K562 (cell line): ENCODE measurements around the gene CYP2A6. TPM values are rescaled to one million over a fixed set of nuclear protein-coding genes. Genes with fewer than 3 reads are reported as not detected.
"Not testable (repeated sequence)": the region's sequence is repeated elsewhere in the genome, so short reads cannot be mapped to it uniquely, and the experiment has no call there.

ENCODE experiments used
- ATAC-seq: fragments of 200-7000 bp; cut with Tn5 transposase; 3 replicates; pipeline ENCODE4 v1.9.1; 2020; ENCODE audit warnings: moderate library complexity
- BruUV-seq: library from RNA; stranded (reverse); fragments of 400-500 nt; replicated peaks from 2 replicates; lab custom pipeline; 2021; lab: Mats Ljungman, UMichigan
- CTCF ChIA-PET: fragments of 300-600 bp; formaldehyde crosslinking; extraction: SDS; loops from one replicate; lab custom pipeline; 2021; ENCODE audit warnings: low intra/inter-chr PET ratio; lab: Yijun Ruan, JAX
- POLR2A ChIA-PET: fragments of 300-600, 350-650 bp; sonication (Branson Sonifier 250); formaldehyde crosslinking; extraction: SDS; loops from one replicate; lab custom pipeline; 2021; ENCODE audit warnings: antibody characterized with exemption, inconsistent platforms; lab: Yijun Ruan, JAX
- DNase-seq, 4 experiments: peaks; one replicate each; pipeline versions ENCODE4 v3.0.0 to v3.0.0-alpha.2; 2011 to 2018; ENCODE audit warnings: low spot score in 3 of 4, mixed read lengths in 3 of 4; ENCODE audit errors: extremely low read depth in 1 of 4
- FAIRE-seq: peaks from 2 replicates; lab custom pipeline; 2011; peaks lifted over from hg19 to GRCh38; lab: Jason Lieb, UNC
- H2AFZ ChIP-seq: 2 replicates; pipeline ENCODE4 v1.6.0; 2011; ENCODE audit warnings: low read depth, low read length, control low read depth, inconsistent platforms
- H3K27ac ChIP-seq: fragments of 200-600 bp; 3 replicates; pipeline ENCODE4 v1.8.0; 2011; ENCODE audit warnings: low read depth, mild to moderate bottlenecking, control low read depth, inconsistent platforms, low read length, moderate library complexity, mixed read lengths; ENCODE audit errors: extremely low read depth
- H3K27me3 ChIP-seq, 2 experiments: fragments of 300-600 bp in 1 of 2; 2 replicates in 1 of 2; 3 replicates in 1 of 2; pipeline versions ENCODE4 v1.6.0 to v1.8.0; 2011; ENCODE audit warnings: inconsistent platforms in 2 of 2, low read length in 2 of 2, mild to moderate bottlenecking in 1 of 2, mixed read lengths in 1 of 2, moderate library complexity in 1 of 2; ENCODE audit not compliant: control insufficient read depth in 2 of 2, insufficient read depth in 2 of 2
- H3K36me3 ChIP-seq: fragments of 300-600 bp; 3 replicates; pipeline ENCODE4 v1.8.0; 2011; ENCODE audit warnings: mild to moderate bottlenecking, low read length, inconsistent platforms; ENCODE audit not compliant: control insufficient read depth, insufficient read depth
- H3K4me1 ChIP-seq, 2 experiments: fragments of 200-600 bp in 1 of 2; replicated peaks in 1 of 2; 2 replicates in 1 of 2; 3 replicates in 1 of 2; pipeline versions ENCODE4 v1.5.1 to v1.8.0; 2011; ENCODE audit warnings: inconsistent platforms in 2 of 2, low read length in 2 of 2, mild to moderate bottlenecking in 1 of 2, mixed read lengths in 1 of 2, moderate library complexity in 1 of 2; ENCODE audit not compliant: control insufficient read depth in 2 of 2, insufficient read depth in 2 of 2
- H3K4me2 ChIP-seq: 2 replicates; pipeline ENCODE4 v1.6.1; 2011; ENCODE audit warnings: low read length, control low read depth, inconsistent platforms, mixed read lengths; ENCODE audit not compliant: insufficient read depth
- H3K4me3 ChIP-seq: fragments of 200-600 bp; sonication (generic), shearing (Covaris generic); 2 replicates; pipeline ENCODE4 v1.5.1; 2016; ENCODE audit warnings: control low read depth, inconsistent platforms
- H3K79me2 ChIP-seq: fragments of 200-600 bp; 3 replicates; pipeline ENCODE4 v1.8.0; 2011; ENCODE audit warnings: low read length, inconsistent platforms; ENCODE audit not compliant: control insufficient read depth, insufficient read depth
- H3K9ac ChIP-seq, 2 experiments: 2 replicates each; pipeline versions ENCODE4 v1.6.0 to v1.6.1; 2011; ENCODE audit warnings: low read depth in 2 of 2, low read length in 2 of 2, control low read depth in 1 of 2, inconsistent platforms in 1 of 2, mild to moderate bottlenecking in 1 of 2, mixed read lengths in 1 of 2; ENCODE audit not compliant: insufficient read depth in 1 of 2
- H3K9me1 ChIP-seq: one replicate; pipeline ENCODE4 v1.6.0; 2011; ENCODE audit warnings: inconsistent platforms, mild to moderate bottlenecking, low read length, moderate library complexity; ENCODE audit not compliant: control insufficient read depth, insufficient read depth
- H3K9me3 ChIP-seq: replicated peaks from 2 replicates; pipeline ENCODE4 v1.5.1; 2011; ENCODE audit warnings: low read depth, low read length, inconsistent platforms; ENCODE audit not compliant: control insufficient read depth, insufficient read depth
- H4K20me1 ChIP-seq: replicated peaks from 2 replicates; pipeline ENCODE4 v1.6.1; 2011; ENCODE audit warnings: low read length, inconsistent platforms, mixed read lengths; ENCODE audit not compliant: control insufficient read depth, insufficient read depth
- BCOR ChIP-seq: fragments of 450-650 bp; IDR thresholded peaks from 2 replicates; pipeline ENCODE4 v1.6.1; 2016
- BDP1 ChIP-seq: IDR thresholded peaks from 3 replicates; pipeline ENCODE4 v1.6.1; 2011; ENCODE audit not compliant: insufficient read length, insufficient read depth
- CUX1 ChIP-seq: fragments of 200-800 bp; sonication (Bioruptor generic); IDR thresholded peaks from 2 replicates; pipeline ENCODE4 v1.6.1; 2016; ENCODE audit warnings: missing genetic modification characterization, missing compliant biosample characterization
- HMBOX1 ChIP-seq: sonication (generic); IDR thresholded peaks from 2 replicates; pipeline ENCODE4 v1.6.1; 2016
- KDM1A ChIP-seq, 2 experiments: fragments of 450-650 bp; IDR thresholded peaks; 2 replicates each; pipeline ENCODE4 v1.6.1; 2016; ENCODE audit warnings: mild to moderate bottlenecking in 2 of 2
- PHF20 ChIP-seq: fragments of 450-650 bp; IDR thresholded peaks from 2 replicates; pipeline ENCODE4 v1.6.1; 2018; ENCODE audit not compliant: partially characterized antibody
- POLR2AphosphoS2 ChIP-seq: IDR thresholded peaks from 2 replicates; pipeline ENCODE4 v1.6.1; 2012; ENCODE audit warnings: low read length, improper control_type of control experiment
- RBM25 ChIP-seq: fragments of 200-400 bp; formaldehyde crosslinking; IDR thresholded peaks from 2 replicates; pipeline ENCODE4 v1.6.1; 2018; ENCODE audit warnings: low read length, low read depth, moderate library complexity; ENCODE audit not compliant: severe bottlenecking
- TEAD1 ChIP-seq, 2 experiments: fragments of 450-650 bp in 1 of 2; sonication (generic) in 1 of 2; formaldehyde crosslinking; IDR thresholded peaks; 2 replicates each; pipeline versions ENCODE4 v1.4.0 to v1.8.0; 2020 to 2022; ENCODE audit warnings: mild to moderate bottlenecking in 2 of 2, missing genetic modification reagents in 1 of 2
- ZNF146 ChIP-seq: IDR thresholded peaks from one replicate; pipeline ENCODE4 v1.6.1; 2018; ENCODE audit warnings: missing compliant biosample characterization; ENCODE audit not compliant: unreplicated experiment
- WGBS: fragments of 100-300 bp; shearing (Covaris generic); methylation state at CpG from one replicate; pipeline ENCODE4 v1.1.6; 2016; ENCODE audit warnings: low coverage, mixed read lengths; ENCODE audit not compliant: insufficient coverage; ENCODE audit errors: missing lambda C conversion rate; 5-methylcytosine and 5-hydroxymethylcytosine counted together
- in situ Hi-C: fragments of 300-500 bp; cut with MboI; formaldehyde crosslinking; loops from 4 replicates; pipeline ENCODE4 v1.15.0; 2018; ENCODE audit warnings: inconsistent platforms, mixed read lengths
- intact Hi-C: fragments of 100-400 bp; cut with micrococcal nuclease; formaldehyde crosslinking; loops from 2 replicates; pipeline ENCODE4 v1.14.2; 2022
- polyA plus RNA-seq, 8 experiments: library from polyadenylated mRNA; depleted of rRNA in 4 of 8; stranded (reverse) in 5 of 8; unstranded in 3 of 8; fragments of >200 nt; fragmentation: Nextera tagmentation in 2 of 8; fragmentation: Illumina TruSeq in 1 of 8; extraction: Ambion mirVana in 2 of 8; extraction: Trizol in 1 of 8; gene quantifications; 2 replicates each; pipeline versions ENCODE4 v1.2.1 to v1.2.3, GENCODE V29; 2011 to 2014; ENCODE audit warnings: inconsistent platforms in 1 of 8, missing spikeins in 1 of 8
- total RNA-seq, 7 experiments: library from RNA; depleted of rRNA in 6 of 7; stranded (reverse); fragments of >200 nt in 6 of 7; fragmentation: Illumina TruSeq in 2 of 7; extraction: Trizol in 2 of 7; gene quantifications; 2 replicates each; pipeline versions ENCODE4 v1.2.1 to v1.2.3, GENCODE V29; 2011 to 2021; ENCODE audit warnings: low replicate concordance in 1 of 7

Gene CYP2A6
- total and polyA plus RNA-seq, 9 of the 15 experiments (the other 6 are each of a cell fraction or from before 2014, with no cell fraction given) = 0.31 TPM; not detected in 8

GRCh38 chr19:40830741-40831140 lies 19.5 kb downstream of the CYP2A6 start:
- H3K27ac ChIP-seq, H3K9me1 ChIP-seq, H3K27me3 ChIP-seq, H4K20me1 ChIP-seq, H2AFZ ChIP-seq, ATAC-seq, FAIRE-seq, H3K79me2 ChIP-seq, CTCF ChIA-PET, H3K4me3 ChIP-seq, intact Hi-C loops, in situ Hi-C loops, H3K4me2 ChIP-seq, BruUV-seq, DNase-seq, H3K9me3 ChIP-seq, H3K9ac ChIP-seq, H3K36me3 ChIP-seq: not testable (repeated sequence)
- POLR2A ChIA-PET = interaction anchor here (0.6 kb wide), 1 partner anchor 50 kb away, joined by 3 read pairs; no protein-coding TSS in a partner anchor
- peaks cover 28 to 31% of the 10 kb centered on the region in 2 experiments for H3K4me1 ChIP-seq
- WGBS = 93% methylated on average over 10 of the region's 16 CpGs

GRCh38 chr19:40829205-40829604 lies 21.0 kb downstream of the CYP2A6 start:
- in situ Hi-C loops = no loop called here
- CTCF ChIA-PET = no interaction called here

More at GRCh38 chr19:40829205-40829604, 21.0 kb downstream of the CYP2A6 start:
- Histone ChIP-seq H4K20me1 (no peaks in the 10 kb centered on the region), H3K4me3 (no peak overlapping the region), H3K9me1 (peaks cover under 1% of the 10 kb centered on the region), H3K4me2 (no peak overlapping the region), H3K79me2 (peaks cover 3% of the 10 kb centered on the region; the same call in 1 of the 3 replicates), H2AFZ (no peak overlapping the region), H3K4me1 (peaks cover 29 to 37% of the 10 kb centered on the region in 2 experiments), H3K27ac (no peak overlapping the region), H3K9me3 (no peaks in the 10 kb centered on the region), H3K27me3 (no peaks in the 10 kb centered on the region), H3K36me3 (0 out of 3 replicates have a peak, but pooled peaks cover 3% of the 10 kb centered on the region), H3K9ac (no peak overlapping the region)
- DNase-seq (no peak), FAIRE-seq (no peak), ATAC-seq (no peak)
- TF ChIP-seq KDM1A (IDR thresholded peaks at IDR 0.05) (peak; percentile 38 to 70; a peak in 3 of 4 replicates), POLR2AphosphoS2 (no peak), PHF20 (peak; percentile 17), RBM25 (peak; percentile 31), CUX1 (CRISPR knock-in tag) (no peak), TEAD1 (CRISPR knock-in tag; IDR thresholded peaks at IDR 0.05) (no peak), BCOR (peak; percentile 82), BDP1 (no peak), HMBOX1 (no peak), ZNF146 (CRISPR knock-in tag) (peak; percentile 92)
- POLR2A ChIA-PET = interaction anchor here (0.6 to 0.7 kb wide), 2 partner anchors 23 to 110 kb away, joined by 3 to 4 read pairs; no protein-coding TSS in a partner anchor
- intact Hi-C loops = no loop called here
- BruUV-seq = no TSS peak
